Tibial artery (tissue), 4 donors: ENCODE results near the gene MAP2K3.
A peak's percentile ranks its signal among the peaks of the same experiment; 100 is the strongest.

ENCODE experiments used
- DNase-seq, 2 donors: peaks; one replicate each; pipeline ENCODE4 v3.0.0-alpha.2; 2019
- H3K27ac ChIP-seq, 2 donors: fragments of 200-600 bp; sonication (generic) in 1 of 2; 1 replicate in 1 of 2; 2 replicates in 1 of 2; pipeline ENCODE4 v1.5.1; 2018 to 2019; ENCODE audit warnings: mild to moderate bottlenecking in 1 of 2
- H3K27me3 ChIP-seq, 2 donors: fragments of 200-600 bp; sonication (generic) in 1 of 2; one replicate each; pipeline versions ENCODE4 v1.5.1 to v1.6.0; 2016 to 2019
- H3K36me3 ChIP-seq, 3 donors: fragments of 200-600 bp; sonication (generic) in 2 of 3; one replicate each; pipeline ENCODE4 v1.5.1; 2016 to 2019; ENCODE audit warnings: mild to moderate bottlenecking in 2 of 3
- H3K4me1 ChIP-seq, 4 donors: fragments of 200-600 bp; sonication (generic) in 2 of 4; 1 replicate in 3 of 4; 2 replicates in 1 of 4; pipeline ENCODE4 v1.5.1; 2016 to 2019
- H3K4me3 ChIP-seq, 2 donors: fragments of 200-600 bp; sonication (generic) in 1 of 2; 1 replicate in 1 of 2; 2 replicates in 1 of 2; pipeline ENCODE4 v1.5.1; 2018 to 2019; ENCODE audit warnings: mild to moderate bottlenecking in 2 of 2
- H3K9me3 ChIP-seq, 3 donors: fragments of 200-600 bp; sonication (generic) in 1 of 3; one replicate each; pipeline ENCODE4 v1.5.1; 2016 to 2019
- CTCF ChIP-seq, 2 experiments: fragments of 200-600 bp in 1 of 2; fragments of 450-650 bp in 1 of 2; IDR thresholded peaks; one replicate each; pipeline ENCODE4 v1.5.1; 2017 to 2019; ENCODE audit warnings: antibody characterized with exemption in 2 of 2, mild to moderate bottlenecking in 1 of 2, moderate library complexity in 1 of 2
- intact Hi-C: fragments of 100-400 bp; cut with DNase I; formaldehyde crosslinking; loops from one replicate; pipeline ENCODE4 v1.15.0; 2023; ENCODE audit warnings: low total_unique reads

Gene MAP2K3

DNA sequence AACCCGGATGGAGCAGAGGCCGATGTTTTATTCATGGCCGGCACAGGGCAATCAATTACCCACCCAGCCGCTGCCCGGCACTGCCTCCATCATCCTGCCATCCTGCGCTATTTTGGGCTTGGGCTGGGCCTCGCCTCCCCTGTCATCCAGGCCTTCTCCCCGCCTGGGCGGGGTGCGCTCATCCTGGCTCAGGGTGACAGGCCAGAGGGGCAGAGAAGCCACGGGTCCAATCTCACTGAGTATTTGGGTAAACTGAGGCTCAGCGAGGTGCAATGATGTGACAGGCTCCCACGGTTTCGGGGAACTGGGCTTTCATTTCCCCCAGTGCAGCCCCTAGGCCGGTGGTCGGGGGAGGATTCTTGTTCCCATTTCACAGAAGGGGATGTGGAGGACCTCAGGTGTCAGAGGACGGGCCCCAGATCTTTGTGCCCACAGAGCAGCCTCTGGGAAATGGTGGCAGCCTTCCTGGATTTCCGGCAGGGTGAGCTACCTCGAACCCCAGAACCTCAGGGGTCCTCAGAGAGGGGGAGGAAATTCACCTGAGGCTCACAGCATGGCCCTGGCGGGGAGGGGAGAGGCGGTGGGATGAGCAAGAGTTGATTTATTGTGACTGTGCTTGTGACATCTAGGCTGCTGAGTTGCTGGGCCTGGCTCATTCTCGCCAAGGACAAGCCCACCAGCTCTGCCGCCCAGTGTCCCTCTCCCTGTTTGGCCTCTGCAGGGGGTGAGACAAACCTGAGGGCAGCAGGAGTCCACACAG, 67.9 kb downstream of the MAP2K3 start:
- no peaks in the 10 kb centered on the region for H3K4me1 ChIP-seq
- H3K36me3 ChIP-seq: no peaks in the 10 kb centered on the region
- no peak overlapping the region for H3K27ac ChIP-seq
- H3K9me3 ChIP-seq: no peaks in the 10 kb centered on the region
- TF ChIP-seq CTCF (IDR thresholded peaks at IDR 0.05): no peak
- H3K27me3 ChIP-seq: no peaks in the 10 kb centered on the region
- no peak overlapping the region for H3K4me3 ChIP-seq
- intact Hi-C loops: no loop called here
- DNase-seq: peak; percentile 10 to 61

GRCh38 chr17:21352981-21353265, 68.4 kb downstream of the MAP2K3 start:
- TF ChIP-seq CTCF (IDR thresholded peaks at IDR 0.05): no peak
- peak in 1 of 2 donors; percentile 44 for DNase-seq
- no peak overlapping the region for H3K27ac ChIP-seq
- H3K27me3 ChIP-seq: no peaks in the 10 kb centered on the region
- H3K4me1 ChIP-seq: no peaks in the 10 kb centered on the region
- no peak overlapping the region for H3K4me3 ChIP-seq
- intact Hi-C loops: no loop called here
- no peaks in the 10 kb centered on the region for H3K36me3 ChIP-seq
- no peaks in the 10 kb centered on the region for H3K9me3 ChIP-seq

DNA sequence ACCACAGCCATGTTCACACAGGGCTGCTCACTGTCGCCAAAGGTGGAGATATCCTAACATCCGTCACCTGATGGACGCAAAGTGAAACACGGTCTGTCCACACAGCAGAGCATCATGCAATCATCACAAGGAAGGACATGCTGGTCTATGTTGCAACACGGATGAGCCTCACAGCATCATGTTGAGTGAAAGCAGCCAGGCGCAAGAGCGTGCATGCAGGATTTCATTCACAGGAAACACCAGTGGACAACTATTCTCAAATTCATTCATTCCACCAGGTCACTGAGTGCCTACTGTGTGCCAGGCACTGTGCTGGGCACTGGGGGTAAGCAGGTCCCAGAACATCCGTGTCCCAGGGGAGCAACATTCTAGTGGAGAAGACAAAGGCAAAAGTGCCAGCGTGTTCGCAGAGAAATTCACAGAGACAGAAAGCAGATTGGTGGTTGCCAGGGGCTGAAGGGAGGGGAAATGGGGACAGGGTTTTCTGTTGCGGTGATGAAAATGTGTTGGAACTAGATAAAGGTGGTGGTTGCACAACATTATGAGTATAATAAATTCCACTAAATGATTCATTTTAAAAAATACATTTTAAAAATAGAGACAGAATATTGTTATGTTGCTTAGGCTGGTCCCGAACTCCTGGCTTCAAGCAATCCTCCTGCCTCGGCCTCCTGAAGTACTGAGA, 69.0 kb downstream of the MAP2K3 start:
- Histone ChIP-seq H3K27me3 (no peaks in the 10 kb centered on the region), H3K4me3 (no peak overlapping the region), H3K27ac (no peak overlapping the region), H3K36me3 (no peaks in the 10 kb centered on the region), H3K9me3 (no peaks in the 10 kb centered on the region), H3K4me1 (no peaks in the 10 kb centered on the region)
- intact Hi-C loops: no loop called here
- peak; percentile 64 for DNase-seq
- TF ChIP-seq CTCF (IDR thresholded peaks at IDR 0.05): no peak

- H3K9me3 ChIP-seq: no peaks in the 10 kb centered on the region
These were observed 70.4 kb downstream of the MAP2K3 start for GRCh38 chr17:21354796-21355385.

DNA sequence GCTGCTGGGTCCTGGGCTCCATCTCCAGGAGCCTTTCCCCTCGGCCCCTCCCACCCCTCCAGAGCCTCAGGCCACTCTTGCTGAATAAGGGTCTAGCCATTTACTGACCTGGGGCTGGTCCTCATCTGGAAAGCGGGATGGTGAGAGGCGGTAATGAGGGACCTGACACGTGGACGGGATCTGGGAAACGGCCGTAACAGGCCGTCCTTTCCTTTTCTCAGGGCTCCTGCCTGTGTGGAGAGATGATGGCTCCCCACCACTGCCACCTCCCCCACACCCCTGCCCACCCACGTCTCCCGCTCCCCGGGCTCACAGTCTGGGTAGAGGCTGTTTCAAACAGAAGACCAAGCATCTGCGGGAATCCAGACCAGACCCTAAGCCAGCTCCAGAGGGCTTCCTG, 71.1 kb downstream of the MAP2K3 start:
- no peak for DNase-seq
- no peaks in the 10 kb centered on the region for H3K27me3 ChIP-seq
- H3K4me1 ChIP-seq: no peaks in the 10 kb centered on the region
- intact Hi-C loops: no loop called here
- H3K27ac ChIP-seq: no peak overlapping the region
- H3K4me3 ChIP-seq: no peak overlapping the region
- H3K9me3 ChIP-seq: no peaks in the 10 kb centered on the region
- no peak for TF ChIP-seq CTCF (IDR thresholded peaks at IDR 0.05)
- no peaks in the 10 kb centered on the region for H3K36me3 ChIP-seq

More at GRCh38 chr17:21354796-21355385, 70.4 kb downstream of the MAP2K3 start:
- Histone ChIP-seq H3K4me3 (no peak overlapping the region), H3K36me3 (no peaks in the 10 kb centered on the region), H3K27me3 (no peaks in the 10 kb centered on the region), H3K4me1 (no peaks in the 10 kb centered on the region), H3K27ac (no peak overlapping the region)
- no peak for TF ChIP-seq CTCF (IDR thresholded peaks at IDR 0.05)
- intact Hi-C loops: no loop called here
- DNase-seq: no peak
